Activated naive CD4-positive, alpha-beta T cell treated with anti-CD3 and anti-CD28 coated beads for 36 hours (primary cell): ENCODE measurements around the gene SLC2A1. TPM values are rescaled to one million over a fixed set of nuclear protein-coding genes. Genes with fewer than 3 reads are reported as not detected.

ENCODE experiments used
- CTCF ChIA-PET: fragments of 350-600 bp; sonication (Branson Sonifier 250); formaldehyde crosslinking; loops from one replicate; lab custom pipeline; 2021; ENCODE audit warnings: antibody characterized with exemption; lab: Charles Lee
- DNase-seq: peaks from one replicate; pipeline ENCODE4 v3.0.0-alpha.2; 2020
- H3K27ac Mint-ChIP-seq: one replicate; pipeline ENCODE4 v1.8.0; 2021; ENCODE audit warnings: mild to moderate bottlenecking, mixed read lengths
- H3K27me3 Mint-ChIP-seq: one replicate; pipeline ENCODE4 v1.8.0; 2021; ENCODE audit warnings: low read depth, mixed read lengths
- H3K36me3 Mint-ChIP-seq: one replicate; pipeline ENCODE4 v1.8.0; 2021; ENCODE audit warnings: low read depth, mixed read lengths
- H3K4me1 Mint-ChIP-seq: one replicate; pipeline ENCODE4 v1.8.0; 2021; ENCODE audit warnings: low read depth, mixed read lengths
- H3K4me3 Mint-ChIP-seq: one replicate; pipeline ENCODE4 v1.8.0; 2021; ENCODE audit warnings: mild to moderate bottlenecking, moderate library complexity, mixed read lengths
- H3K9me3 Mint-ChIP-seq: one replicate; pipeline ENCODE4 v1.8.0; 2021; ENCODE audit warnings: mixed read lengths
- intact Hi-C: fragments of 100-400 bp; cut with micrococcal nuclease; formaldehyde crosslinking; loops from one replicate; pipeline ENCODE4 v1.15.1; 2023
- total RNA-seq, 2 experiments: library from RNA; stranded (reverse); gene quantifications; one replicate each; pipeline ENCODE4 v1.2.3, GENCODE V29; 2021

Gene SLC2A1
- total RNA-seq, 2 experiments from 2014 or later: 21.2 to 22.7 TPM

DNA sequence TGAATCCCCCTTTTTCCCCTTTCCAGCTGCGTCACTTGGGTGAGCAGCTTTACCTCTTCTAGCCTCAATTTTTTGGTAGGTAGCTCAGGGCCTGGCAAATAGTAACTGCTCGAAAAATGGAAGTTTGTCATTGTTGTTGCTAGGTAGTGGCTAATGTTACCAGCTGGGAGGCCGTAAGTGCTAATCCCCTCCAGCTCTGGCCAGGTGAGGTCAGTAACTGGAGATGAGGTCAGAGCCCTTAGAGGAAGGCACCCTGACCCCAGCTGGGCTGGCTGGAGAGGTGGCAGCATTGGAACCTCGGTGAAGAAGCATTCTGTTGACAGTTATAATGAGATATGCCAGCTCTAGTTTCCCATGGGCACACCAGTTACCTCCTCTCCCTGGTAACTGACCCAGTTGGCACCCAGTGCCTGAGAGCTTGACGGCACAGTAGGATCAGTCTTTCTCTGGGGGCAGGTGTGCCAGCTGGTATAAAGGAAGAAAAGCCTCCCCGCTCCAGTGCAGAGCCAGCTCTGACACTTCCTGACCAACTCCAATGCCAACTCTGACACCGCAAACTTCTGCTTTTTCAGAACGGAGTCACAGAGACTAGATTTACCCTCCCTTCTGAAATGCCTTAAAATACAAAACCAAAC is 35.0 kb upstream of the SLC2A1 start:
- Mint-ChIP-seq H3K36me3 (peaks cover 3% of the 10 kb centered on the region), H3K4me1 (no peaks in the 10 kb centered on the region), H3K27ac (no peak overlapping the region), H3K4me3 (no peak overlapping the region), H3K9me3 (peaks cover 2% of the 10 kb centered on the region), H3K27me3 (no peaks in the 10 kb centered on the region)
- CTCF ChIA-PET: no interaction called here
- no peak for DNase-seq
- intact Hi-C loops: no loop called here

DNA sequence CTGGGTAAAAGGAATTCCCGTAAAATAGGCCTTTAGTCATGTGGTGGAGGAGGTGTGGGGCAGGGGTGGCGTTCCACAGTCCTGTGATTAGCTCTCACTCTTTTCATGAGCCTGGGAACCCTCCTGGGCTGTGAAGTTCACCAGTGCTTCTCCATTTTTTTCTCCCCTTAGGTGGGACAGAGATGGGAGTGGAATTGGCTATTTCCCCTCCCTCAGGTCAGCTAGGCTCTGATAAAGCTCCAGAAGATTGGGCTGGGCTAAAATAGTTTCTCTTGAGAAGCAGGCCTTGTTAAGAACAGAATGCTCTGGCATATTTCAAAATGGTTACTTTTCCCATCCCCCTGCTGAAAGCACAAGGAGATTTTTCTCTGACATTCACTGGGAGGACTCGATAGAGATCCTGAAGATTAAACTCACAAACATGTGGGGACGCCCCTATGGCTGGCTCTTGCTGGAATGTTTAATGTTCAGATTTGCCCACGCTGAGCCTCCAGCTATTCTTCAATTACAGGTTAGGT is 33.4 kb upstream of the SLC2A1 start:
- Mint-ChIP-seq H3K9me3 (peaks cover 2% of the 10 kb centered on the region), H3K27ac (no peak overlapping the region), H3K27me3 (no peaks in the 10 kb centered on the region), H3K4me1 (no peaks in the 10 kb centered on the region), H3K4me3 (no peak overlapping the region), H3K36me3 (peaks cover 3% of the 10 kb centered on the region)
- no peak for DNase-seq
- intact Hi-C loops: no loop called here
- CTCF ChIA-PET: no interaction called here

DNA sequence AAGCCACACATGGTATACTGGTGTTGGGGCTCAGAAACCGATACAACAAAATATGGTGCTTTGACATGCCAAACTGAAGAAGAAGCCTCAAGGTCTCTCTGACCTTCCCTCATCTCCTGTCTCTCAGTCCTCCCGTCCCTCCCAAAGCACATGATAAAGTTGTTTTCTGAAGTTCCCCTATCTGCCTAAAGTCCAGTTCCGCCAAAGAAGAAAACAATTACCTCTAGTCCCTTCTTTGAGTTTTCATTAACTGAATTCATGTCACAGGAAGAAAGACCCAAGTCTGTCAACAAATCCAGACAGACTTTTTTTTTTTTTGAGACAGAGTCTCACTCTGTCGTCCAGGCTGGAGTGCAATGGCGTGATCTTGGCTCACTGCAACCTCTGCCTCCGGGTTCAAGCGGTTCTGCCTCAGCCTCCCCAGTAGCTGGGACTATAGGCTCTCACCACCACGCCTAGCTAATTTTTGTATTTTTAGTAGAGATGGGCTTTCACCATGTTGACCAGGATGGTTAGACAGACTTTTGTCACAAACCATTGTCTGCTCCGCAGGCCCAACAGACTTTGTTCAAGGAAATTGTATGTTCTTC is 32.2 kb upstream of the SLC2A1 start:
- intact Hi-C loops: no loop called here
- CTCF ChIA-PET: no interaction called here
- Mint-ChIP-seq H3K4me1 (no peaks in the 10 kb centered on the region), H3K9me3 (peaks cover 2% of the 10 kb centered on the region), H3K27ac (no peak overlapping the region), H3K27me3 (no peaks in the 10 kb centered on the region), H3K36me3 (peaks cover 3% of the 10 kb centered on the region), H3K4me3 (no peak overlapping the region)
- DNase-seq: no peak

DNA sequence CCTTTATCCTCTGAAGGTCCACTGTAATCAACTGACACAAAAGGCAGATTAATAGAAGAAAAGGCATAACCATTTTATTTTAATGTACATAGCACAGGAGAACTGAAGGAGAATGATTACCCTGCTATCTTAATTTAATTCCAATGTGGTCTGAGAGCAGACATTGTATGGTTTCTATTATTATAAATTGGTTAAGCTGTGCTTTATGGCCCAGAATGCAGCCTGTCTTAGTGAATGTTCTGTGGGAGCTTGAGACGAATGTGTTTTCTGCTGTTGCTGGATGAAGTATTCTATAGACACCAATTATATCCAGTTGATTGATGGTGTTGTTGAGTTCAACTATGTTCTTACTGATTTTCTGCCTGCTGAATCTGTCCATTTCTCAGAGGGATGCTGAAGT is 25.0 kb upstream of the SLC2A1 start:
- Mint-ChIP-seq H3K9me3 (no peaks in the 10 kb centered on the region), H3K27me3 (no peaks in the 10 kb centered on the region), H3K4me3 (no peak overlapping the region), H3K27ac (no peak overlapping the region), H3K36me3 (no peaks in the 10 kb centered on the region), H3K4me1 (no peaks in the 10 kb centered on the region)
- CTCF ChIA-PET: no interaction called here
- intact Hi-C loops: no loop called here
- DNase-seq: no peak

DNA sequence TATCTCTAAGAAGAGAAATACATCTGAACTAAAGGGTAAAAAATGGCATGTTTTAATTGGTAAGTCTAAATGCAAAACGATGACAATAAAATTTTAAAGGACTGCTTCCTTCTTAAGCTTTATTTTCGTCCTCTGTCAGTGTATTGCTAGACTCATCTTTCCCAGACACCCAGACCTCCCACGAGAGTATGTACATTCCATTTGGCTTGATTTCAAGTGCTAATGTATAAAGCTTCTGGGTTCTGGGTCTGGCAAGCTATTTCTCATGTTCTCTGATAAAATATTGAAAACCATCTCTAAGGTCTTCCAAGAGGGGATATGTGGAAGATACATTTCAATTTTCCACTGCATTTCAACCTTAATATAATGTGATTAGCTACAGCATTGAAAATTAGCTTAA is 24.6 kb upstream of the SLC2A1 start:
- DNase-seq: no peak
- Mint-ChIP-seq H3K4me3 (no peak overlapping the region), H3K27me3 (no peaks in the 10 kb centered on the region), H3K27ac (no peak overlapping the region), H3K9me3 (no peaks in the 10 kb centered on the region), H3K4me1 (no peaks in the 10 kb centered on the region), H3K36me3 (no peaks in the 10 kb centered on the region)
- CTCF ChIA-PET: no interaction called here
- intact Hi-C loops: no loop called here

DNA sequence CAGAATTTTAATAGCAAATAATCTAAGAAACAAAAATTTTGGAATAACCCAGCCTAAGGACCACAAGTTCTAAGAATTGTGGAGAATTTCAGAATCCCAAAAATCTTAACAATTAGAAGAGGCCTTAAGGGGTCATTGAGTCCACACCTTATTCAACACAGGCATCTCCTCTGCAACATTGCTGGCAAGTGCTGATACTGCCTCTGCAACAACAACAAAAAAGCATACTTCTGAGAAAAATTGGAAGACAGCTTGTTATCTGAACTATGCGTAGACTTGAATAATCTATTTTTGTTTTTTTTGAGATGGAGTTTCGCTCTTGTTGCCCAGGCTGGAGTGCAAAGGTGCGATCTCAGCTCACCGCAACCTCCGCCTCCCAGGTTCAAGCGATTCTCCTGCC is 24.0 kb upstream of the SLC2A1 start:
- Mint-ChIP-seq H3K36me3 (no peaks in the 10 kb centered on the region), H3K4me3 (no peak overlapping the region), H3K4me1 (no peaks in the 10 kb centered on the region), H3K9me3 (no peaks in the 10 kb centered on the region), H3K27me3 (no peaks in the 10 kb centered on the region), H3K27ac (no peak overlapping the region)
- intact Hi-C loops: no loop called here
- CTCF ChIA-PET: no interaction called here
- DNase-seq: no peak

DNA sequence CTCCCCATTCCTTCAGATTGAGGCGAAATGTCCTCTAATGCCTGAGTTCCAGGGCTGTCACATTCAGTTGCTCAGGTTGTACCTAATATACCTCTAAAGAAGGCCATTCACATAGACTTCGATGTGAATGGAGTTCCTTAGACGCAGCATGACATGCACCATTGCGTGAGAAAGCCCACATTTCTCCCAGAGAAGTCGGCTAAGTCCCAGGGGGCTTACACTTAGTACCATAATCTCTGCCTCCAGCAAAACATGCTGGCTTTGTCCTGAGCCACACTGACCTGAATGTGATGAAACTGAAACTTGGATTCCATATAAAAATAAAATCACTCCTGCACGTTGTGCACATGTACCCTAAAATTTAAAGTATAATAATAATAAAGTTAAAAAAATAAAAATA is 23.2 kb upstream of the SLC2A1 start:
- Mint-ChIP-seq H3K27ac (no peak overlapping the region), H3K9me3 (no peaks in the 10 kb centered on the region), H3K4me1 (no peaks in the 10 kb centered on the region), H3K27me3 (no peaks in the 10 kb centered on the region), H3K4me3 (no peak overlapping the region), H3K36me3 (no peaks in the 10 kb centered on the region)
- intact Hi-C loops: no loop called here
- DNase-seq: no peak
- CTCF ChIA-PET: interaction anchor here (1.0 kb wide), 1 partner anchor 92 kb away, joined by 5 read pairs; no protein-coding TSS in a partner anchor

DNA sequence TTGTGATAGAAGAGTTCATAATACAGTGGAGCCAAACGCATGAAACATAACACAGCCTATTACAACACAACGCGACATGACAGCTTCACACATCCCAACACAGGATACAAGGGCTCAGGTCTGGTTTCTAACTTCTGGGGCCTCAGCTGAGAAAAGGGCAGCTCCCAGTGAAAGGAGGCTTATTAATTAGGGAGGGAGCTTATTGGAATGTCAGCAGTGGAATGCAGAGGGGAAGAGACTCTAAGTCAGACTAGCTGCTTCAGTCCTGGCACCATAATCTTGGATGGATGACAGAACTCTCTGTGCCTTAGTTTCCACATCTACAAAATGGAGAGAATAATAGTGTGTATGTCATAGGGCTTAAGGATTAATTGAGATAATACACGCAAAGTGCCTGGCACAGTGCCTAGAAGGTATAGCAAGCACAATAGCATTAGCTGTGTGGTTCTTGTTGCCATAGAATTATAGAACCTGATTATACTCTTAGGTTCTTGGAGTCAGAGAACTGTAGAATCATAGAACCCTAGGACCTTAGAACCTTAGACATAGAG is 22.7 kb upstream of the SLC2A1 start:
- CTCF ChIA-PET: interaction anchor here (1.0 kb wide), 1 partner anchor 92 kb away, joined by 5 read pairs; no protein-coding TSS in a partner anchor
- H3K36me3 Mint-ChIP-seq: no peaks in the 10 kb centered on the region
- intact Hi-C loops: no loop called here
- H3K9me3 Mint-ChIP-seq: no peaks in the 10 kb centered on the region
- no peaks in the 10 kb centered on the region for H3K4me1 Mint-ChIP-seq
- H3K4me3 Mint-ChIP-seq: no peak overlapping the region
- no peak overlapping the region for H3K27ac Mint-ChIP-seq
- no peak for DNase-seq
- no peaks in the 10 kb centered on the region for H3K27me3 Mint-ChIP-seq

DNA sequence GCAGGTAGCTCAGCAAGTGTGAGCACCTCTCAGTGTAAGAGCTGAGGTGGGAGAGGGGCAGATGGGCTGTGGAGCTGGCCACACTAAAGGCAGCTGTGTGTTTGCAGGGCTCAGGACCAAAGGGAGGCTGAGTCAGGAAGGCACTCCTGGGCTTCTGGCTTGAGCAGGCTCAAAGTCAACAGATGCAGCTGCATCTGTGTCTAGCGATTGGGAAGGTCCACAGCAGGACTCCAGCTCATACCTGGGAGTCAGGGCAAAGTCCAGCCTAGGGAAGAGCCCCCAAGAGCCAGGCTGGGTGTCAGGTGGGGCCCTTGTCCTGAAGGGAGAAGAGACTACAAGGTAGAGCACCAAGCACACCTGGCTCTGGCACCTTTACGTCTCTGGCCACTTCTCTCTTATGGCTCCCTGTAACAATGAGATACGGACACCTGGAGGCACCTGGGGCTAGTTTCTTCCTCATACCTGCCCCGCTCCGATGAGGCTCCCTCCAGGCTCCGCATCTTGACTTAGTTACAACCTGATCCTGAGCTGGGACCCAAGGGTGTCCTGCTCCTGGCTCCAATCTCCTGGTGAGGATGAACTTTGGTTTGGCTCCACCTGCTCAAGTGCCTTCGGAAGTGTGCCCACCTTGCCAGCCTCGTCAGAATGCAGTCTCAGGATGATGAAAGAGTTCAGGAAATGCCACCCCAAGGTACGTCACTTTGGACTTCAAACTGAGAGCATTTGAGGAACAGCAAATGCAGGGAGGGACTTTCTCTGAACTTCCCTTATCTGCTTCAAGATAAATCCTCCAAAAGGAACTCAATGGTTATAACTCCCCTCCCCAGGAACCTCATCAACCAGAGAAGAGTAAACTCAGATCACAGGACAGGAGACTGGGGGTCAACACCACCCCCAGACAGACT is 21.5 kb upstream of the SLC2A1 start:
- no peaks in the 10 kb centered on the region for H3K27me3 Mint-ChIP-seq
- intact Hi-C loops: no loop called here
- H3K27ac Mint-ChIP-seq: no peak overlapping the region
- H3K4me3 Mint-ChIP-seq: no peak overlapping the region
- CTCF ChIA-PET: no interaction called here
- H3K4me1 Mint-ChIP-seq: no peaks in the 10 kb centered on the region
- H3K9me3 Mint-ChIP-seq: no peaks in the 10 kb centered on the region
- H3K36me3 Mint-ChIP-seq: no peaks in the 10 kb centered on the region
- DNase-seq: no peak

DNA sequence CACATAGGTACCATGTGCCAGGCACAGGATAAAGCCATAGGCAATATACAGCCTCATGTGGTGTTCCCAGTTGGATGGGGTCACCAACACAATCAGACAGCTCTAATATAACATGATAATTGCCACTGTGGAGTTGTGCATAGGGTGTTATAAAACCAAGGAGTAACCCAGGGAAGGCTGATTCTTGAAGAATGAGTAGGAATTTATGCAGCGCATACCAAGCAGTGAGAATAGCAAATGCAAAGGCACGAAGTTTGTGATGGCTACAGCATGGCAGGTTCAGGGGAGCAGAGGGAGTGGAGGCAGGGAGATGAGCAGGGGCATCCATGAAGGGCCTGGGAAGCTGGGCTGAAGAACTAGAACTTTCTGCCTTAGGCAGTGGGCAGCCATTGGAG is 20.4 kb upstream of the SLC2A1 start:
- Mint-ChIP-seq H3K4me3 (no peak overlapping the region), H3K9me3 (no peaks in the 10 kb centered on the region), H3K27me3 (no peaks in the 10 kb centered on the region), H3K4me1 (no peaks in the 10 kb centered on the region), H3K36me3 (no peaks in the 10 kb centered on the region), H3K27ac (no peak overlapping the region)
- intact Hi-C loops: no loop called here
- CTCF ChIA-PET: interaction anchor here (0.6 kb wide), 1 partner anchor 359 kb away, joined by 3 read pairs; no protein-coding TSS in a partner anchor
- DNase-seq: no peak

DNA sequence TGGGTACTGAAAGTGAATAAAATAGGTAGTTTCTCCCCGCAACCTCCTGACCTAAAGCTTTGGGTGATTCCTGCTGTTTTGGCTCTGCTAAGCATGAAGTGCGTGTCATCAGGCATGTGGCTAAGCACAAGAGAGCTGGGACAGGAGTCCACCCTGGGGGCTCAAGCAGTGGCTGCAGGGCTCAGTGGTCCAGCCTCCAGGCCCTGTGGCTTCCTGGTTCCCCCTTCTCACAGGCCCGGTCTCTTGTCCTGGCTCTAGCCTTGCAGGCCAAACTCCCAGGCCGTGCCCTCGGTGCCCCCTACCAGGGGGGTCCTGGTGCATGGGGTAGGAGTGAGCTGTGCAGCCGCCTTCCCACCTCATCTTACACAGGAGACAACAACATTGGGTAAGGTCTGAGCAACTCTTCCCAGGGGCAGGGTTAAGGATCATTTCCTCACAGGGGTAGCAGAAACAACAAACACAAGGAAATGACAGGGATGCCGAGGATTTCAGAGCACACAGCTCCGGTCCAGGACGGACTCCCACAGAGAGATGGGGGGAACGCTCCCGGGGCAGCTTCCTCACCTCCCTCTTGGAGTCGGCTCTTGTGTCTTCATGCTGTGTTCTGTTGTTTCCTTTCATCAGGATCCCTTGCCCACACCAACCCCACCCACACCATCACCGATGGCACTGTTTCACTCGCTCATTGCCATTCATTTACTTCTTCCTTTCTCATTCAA is 19.8 kb upstream of the SLC2A1 start:
- Mint-ChIP-seq H3K27ac (no peak overlapping the region), H3K4me1 (no peaks in the 10 kb centered on the region), H3K36me3 (no peaks in the 10 kb centered on the region), H3K27me3 (no peaks in the 10 kb centered on the region), H3K4me3 (no peak overlapping the region), H3K9me3 (no peaks in the 10 kb centered on the region)
- intact Hi-C loops: no loop called here
- CTCF ChIA-PET: interaction anchor here (0.6 to 1.0 kb wide), 2 partner anchors 66 to 360 kb away, joined by 3 to 4 read pairs; no protein-coding TSS in a partner anchor
- DNase-seq: no peak

DNA sequence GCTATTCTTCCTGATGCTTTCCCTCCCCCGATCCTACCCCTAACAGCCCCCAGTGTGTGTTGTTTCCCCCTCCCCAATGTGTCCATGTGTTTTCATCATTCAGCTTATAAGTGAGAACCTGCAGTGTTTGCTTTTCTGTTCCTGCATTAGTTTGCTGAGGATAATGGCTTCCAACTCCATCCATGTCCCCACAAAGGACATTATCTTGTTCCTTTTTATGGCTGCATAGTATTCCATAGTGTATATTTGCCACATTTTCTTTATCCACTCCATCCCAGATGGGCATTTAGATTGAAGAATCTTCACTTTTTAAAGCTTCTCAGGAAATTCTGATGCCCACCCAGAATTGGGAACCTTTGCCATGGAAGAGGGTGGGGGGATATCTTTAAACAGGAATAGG is 19.0 kb upstream of the SLC2A1 start:
- Mint-ChIP-seq H3K27ac (no peak overlapping the region), H3K27me3 (no peaks in the 10 kb centered on the region), H3K4me1 (no peaks in the 10 kb centered on the region)

More for the DNA sequence above, 19.0 kb upstream of the SLC2A1 start:
- no peak for DNase-seq
- Mint-ChIP-seq H3K4me3 (no peak overlapping the region), H3K9me3 (no peaks in the 10 kb centered on the region), H3K36me3 (no peaks in the 10 kb centered on the region)
- CTCF ChIA-PET: interaction anchor here (1.0 kb wide), 1 partner anchor 65 kb away, joined by 4 read pairs; no protein-coding TSS in a partner anchor
- intact Hi-C loops: no loop called here
